ENCODE data around the gene COL23A1. TPM values are rescaled to one million over a fixed set of nuclear protein-coding genes. Genes with fewer than 3 reads are reported as not detected.

Gene COL23A1
- total and polyA plus RNA-seq, 8 donors: 0.06 to 0.68 (median 0.33) TPM; not detected in 2

DNA sequence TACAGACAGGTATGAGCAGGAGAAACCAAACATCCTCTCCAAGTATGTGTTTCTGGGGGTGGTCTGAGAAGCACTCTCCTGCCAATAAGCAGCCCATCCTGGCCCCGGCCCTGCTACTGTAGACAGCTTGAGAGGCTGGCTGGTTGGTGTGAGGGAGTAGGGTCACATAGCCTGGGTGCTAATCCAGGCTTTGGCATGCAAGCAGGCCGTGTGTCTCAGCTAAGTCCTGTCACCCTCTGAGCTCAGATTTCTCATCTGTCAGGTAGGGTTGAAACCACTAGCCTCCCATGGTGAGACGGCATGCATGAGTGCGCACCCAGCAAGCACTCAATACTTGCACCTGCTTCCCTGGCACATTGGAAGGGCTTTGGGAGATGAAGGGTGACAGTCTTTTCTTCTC lies 307.8 kb downstream of the COL23A1 start:
- Histone ChIP-seq H3K9me3 (no peaks in the 10 kb centered on the region), H3K36me3 (no peaks in the 10 kb centered on the region), H3K27ac (no peak overlapping the region), H3K4me1 (no peaks in the 10 kb centered on the region), H3K27me3 (peaks cover 0 to 4% (median 0%) of the 10 kb centered on the region in 4 donors), H3K4me3 (no peak overlapping the region)
- TF ChIP-seq, protein P1, sequence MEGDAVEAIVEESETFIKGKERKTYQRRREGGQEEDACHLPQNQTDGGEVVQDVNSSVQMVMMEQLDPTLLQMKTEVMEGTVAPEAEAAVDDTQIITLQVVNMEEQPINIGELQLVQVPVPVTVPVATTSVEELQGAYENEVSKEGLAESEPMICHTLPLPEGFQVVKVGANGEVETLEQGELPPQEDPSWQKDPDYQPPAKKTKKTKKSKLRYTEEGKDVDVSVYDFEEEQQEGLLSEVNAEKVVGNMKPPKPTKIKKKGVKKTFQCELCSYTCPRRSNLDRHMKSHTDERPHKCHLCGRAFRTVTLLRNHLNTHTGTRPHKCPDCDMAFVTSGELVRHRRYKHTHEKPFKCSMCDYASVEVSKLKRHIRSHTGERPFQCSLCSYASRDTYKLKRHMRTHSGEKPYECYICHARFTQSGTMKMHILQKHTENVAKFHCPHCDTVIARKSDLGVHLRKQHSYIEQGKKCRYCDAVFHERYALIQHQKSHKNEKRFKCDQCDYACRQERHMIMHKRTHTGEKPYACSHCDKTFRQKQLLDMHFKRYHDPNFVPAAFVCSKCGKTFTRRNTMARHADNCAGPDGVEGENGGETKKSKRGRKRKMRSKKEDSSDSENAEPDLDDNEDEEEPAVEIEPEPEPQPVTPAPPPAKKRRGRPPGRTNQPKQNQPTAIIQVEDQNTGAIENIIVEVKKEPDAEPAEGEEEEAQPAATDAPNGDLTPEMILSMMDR (IDR thresholded peaks at IDR 0.05): no peak
- intact Hi-C loops (cut with DNase I): no loop called here
- ATAC-seq (no peak), FAIRE-seq (no peak), DNase-seq (peak in 1 of 6 donors; percentile 23)
- 73 to 79% methylated on average over 4 of the region's 4 CpGs for WGBS, 2 donors

DNA sequence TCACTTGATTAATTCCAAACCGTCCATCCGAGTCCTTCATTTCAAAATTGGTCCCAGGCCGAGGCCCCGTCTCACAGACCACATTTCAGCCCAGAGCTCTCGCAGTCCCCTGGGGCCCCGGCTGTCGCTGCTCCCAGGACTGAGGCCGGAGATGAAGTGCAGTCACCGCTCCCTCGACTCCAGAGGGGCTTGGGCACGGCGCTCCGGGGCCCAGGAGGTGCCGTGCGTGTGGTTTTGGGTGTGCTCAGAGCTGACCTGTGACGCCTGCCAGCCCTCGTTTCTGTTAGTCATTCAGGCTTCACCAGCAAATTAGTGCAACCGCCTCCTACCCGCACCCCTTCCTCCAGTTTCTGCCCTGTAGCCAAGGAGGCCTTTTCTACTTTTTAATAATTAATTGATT lies 308.9 kb downstream of the COL23A1 start:
- Histone ChIP-seq H3K27me3 (peaks cover 0 to 4% (median 0%) of the 10 kb centered on the region in 4 donors), H3K4me1 (no peaks in the 10 kb centered on the region), H3K36me3 (no peaks in the 10 kb centered on the region), H3K4me3 (no peak overlapping the region), H3K27ac (no peak overlapping the region), H3K9me3 (no peaks in the 10 kb centered on the region)
- WGBS, 2 donors: 72 to 84% methylated on average over 19 of the region's 19 CpGs
- ATAC-seq: no peak
- DNase-seq: peak in 1 of 6 donors; percentile 43
- TF ChIP-seq, protein P1 (IDR thresholded peaks at IDR 0.05): no peak
- no peak for FAIRE-seq
- intact Hi-C loops (cut with DNase I): no loop called here

DNA sequence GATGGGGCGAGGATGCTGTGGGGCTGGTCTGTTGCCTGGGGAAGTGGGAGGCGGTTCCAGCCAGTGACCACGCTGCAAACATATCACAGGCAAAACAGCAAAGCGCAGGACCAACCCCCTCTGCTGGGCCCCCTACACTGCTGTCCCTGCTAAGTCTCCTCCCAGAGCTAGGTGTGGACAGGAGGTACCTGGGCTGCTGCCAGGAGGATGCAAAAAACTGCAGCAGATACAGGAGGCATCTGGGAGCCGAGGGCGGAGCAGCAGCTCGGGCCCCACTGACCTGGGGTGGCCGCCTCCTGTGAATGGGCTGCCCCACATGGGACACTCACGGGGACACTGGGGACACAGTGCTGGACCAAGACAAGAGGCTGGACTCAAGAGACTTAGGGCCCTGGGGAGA lies 309.6 kb downstream of the COL23A1 start:
- H3K4me3 ChIP-seq: no peak overlapping the region
- TF ChIP-seq, protein P1 (IDR thresholded peaks at IDR 0.05): no peak
- H3K36me3 ChIP-seq: no peaks in the 10 kb centered on the region
- no peak overlapping the region for H3K27ac ChIP-seq
- 75 to 80% methylated on average over 9 of the region's 9 CpGs for WGBS, 2 donors
- H3K4me1 ChIP-seq: no peaks in the 10 kb centered on the region
- FAIRE-seq: no peak
- no peaks in the 10 kb centered on the region for H3K9me3 ChIP-seq
- ATAC-seq: no peak
- H3K27me3 ChIP-seq: peaks cover 0 to 4% (median 0%) of the 10 kb centered on the region in 4 donors
- DNase-seq: peak in 1 of 6 donors; percentile 55
- intact Hi-C loops (cut with DNase I): no loop called here

DNA sequence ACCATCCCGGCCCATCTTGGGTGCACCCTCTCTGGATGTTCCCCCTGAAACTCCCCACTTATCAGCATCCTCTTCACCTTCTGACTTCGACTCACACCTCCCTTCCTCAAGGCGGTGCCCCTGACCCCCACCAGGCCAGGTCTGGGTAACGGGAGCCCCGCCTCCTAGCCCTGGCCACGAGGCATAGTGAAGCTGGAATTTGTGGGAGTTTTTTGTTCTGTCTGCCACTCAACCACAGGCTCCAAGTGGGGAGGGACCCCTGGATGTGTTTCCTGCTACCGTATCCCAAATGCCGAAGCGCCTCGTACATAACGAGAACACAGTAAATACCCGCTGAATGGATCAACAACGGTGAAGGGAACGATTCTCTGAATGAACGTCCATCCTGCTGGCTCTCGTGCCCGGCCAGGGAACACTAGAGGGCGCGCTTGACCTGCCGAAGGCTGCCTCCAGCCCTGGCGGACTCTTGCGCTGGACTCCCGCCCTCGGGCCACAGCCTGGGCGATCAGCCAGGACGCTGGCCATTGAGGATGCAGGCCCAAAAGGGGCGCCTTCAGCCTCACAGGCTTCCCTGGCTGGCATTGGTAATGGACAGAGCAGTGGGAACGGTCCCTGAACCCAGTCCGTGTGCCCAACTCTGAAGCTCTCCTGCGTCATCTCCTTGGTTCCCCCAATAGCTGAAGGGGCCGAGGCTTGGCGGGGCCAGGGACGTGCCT lies 310.3 kb downstream of the COL23A1 start:
- Histone ChIP-seq H3K4me1 (no peaks in the 10 kb centered on the region), H3K27ac (no peak overlapping the region), H3K9me3 (no peaks in the 10 kb centered on the region), H3K36me3 (no peaks in the 10 kb centered on the region), H3K4me3 (no peak overlapping the region), H3K27me3 (peaks cover 0 to 4% (median 0%) of the 10 kb centered on the region in 4 donors)
- TF ChIP-seq, protein P1 (IDR thresholded peaks at IDR 0.05): peak; percentile 66 to 92 (median 82)
- intact Hi-C loops (cut with DNase I): loop anchor here in 2 of 3 donors (5.0 kb wide), 3 partner anchors 272 to 552 kb away; no protein-coding TSS in a partner anchor
- DNase-seq (peak; percentile 70 to 97 (median 89)), FAIRE-seq (no peak), ATAC-seq (peak; percentile 87 to 99 (median 98))
- WGBS, 2 donors: 17 to 20% methylated on average over 33 of the region's 33 CpGs
